GM19455 (cell line): ENCODE results near the gene SURF1.
"Not testable (repeated sequence)": the region's sequence is repeated elsewhere in the genome, so short reads cannot be mapped to it uniquely, and the experiment has no call there.

Experiments
- ATAC-seq: cut with Tn5 transposase; IDR thresholded peaks from one replicate; pipeline ENCODE4 v1.9.1; 2021; ENCODE audit not compliant: unreplicated experiment

The SURF1 gene

DNA sequence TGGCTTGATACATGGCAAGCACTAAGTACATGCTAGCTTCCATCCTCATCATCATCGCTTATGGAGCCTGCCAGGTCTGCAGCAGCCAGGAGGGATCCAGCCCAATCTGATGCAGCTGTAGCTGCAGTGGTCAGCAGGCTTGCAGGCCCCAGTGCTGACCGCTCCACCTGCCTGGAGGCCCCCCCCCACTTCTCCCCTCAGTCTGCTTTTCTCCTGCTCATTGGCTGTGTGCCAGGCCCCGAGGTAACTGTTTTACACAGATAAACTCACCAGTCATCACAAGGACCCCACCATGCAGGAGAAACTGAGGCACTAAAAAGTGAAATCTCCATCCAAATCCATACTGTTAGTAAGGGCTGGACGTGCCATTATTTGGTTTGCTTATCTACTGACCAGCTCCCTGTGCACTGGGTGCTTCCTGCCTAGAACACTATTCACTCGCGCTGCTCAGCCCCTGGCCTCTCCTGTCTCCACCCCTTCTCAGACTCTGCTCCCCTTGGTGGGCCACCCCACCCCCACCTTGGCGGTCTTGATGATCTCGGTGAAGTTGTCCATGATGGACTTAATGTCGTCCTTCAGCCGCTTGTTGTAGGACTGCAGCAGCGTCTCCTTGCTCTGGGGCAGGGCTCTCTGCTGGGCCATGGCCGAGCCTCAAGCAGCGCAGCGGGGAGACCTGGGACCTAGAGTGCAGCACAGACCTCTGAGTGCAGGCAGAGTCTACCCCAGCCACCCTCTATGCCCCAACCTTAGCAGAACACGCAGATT is 10.1 kb downstream of the SURF1 start:
- ATAC-seq: no peak

DNA sequence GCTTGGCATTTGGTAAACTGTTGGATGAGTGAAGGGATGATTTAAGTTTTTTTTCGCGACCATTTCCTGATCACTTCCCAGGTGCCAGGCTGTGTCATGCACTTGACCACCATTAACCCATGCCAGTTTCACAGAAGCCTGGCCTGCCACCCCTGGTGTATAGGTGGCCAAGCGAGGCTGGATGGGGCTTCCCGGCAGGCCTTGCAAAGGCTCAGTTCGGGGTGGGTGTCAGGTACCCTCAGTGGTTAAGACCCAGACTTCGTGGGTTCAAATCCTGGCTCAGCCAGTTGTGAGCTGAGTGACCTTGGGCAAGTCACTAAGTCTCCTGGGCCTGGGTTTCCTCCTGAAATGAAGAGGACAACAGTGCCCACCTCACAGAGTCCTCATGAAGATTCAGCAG is 10.7 kb downstream of the SURF1 start:
- ATAC-seq: no peak

DNA sequence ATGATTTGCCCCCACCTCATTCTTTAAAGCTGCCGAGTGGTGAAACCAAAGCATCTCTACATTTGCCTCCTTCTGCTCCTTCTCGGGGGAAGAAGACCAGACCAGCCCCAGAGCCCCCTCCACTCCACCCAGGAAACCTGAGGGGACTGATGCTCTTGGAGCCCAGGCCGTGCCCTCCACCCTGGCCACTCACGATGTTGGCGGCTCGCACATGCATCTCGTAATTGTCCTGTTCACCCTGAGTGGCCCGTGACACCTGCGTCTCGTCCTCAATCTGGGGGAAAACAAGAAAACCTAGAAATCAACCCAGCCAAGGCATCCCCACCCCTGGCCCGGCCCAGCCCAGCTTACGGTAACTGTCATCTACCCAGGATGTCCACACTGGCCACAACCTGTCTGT is 11.3 kb downstream of the SURF1 start:
- ATAC-seq: no peak

DNA sequence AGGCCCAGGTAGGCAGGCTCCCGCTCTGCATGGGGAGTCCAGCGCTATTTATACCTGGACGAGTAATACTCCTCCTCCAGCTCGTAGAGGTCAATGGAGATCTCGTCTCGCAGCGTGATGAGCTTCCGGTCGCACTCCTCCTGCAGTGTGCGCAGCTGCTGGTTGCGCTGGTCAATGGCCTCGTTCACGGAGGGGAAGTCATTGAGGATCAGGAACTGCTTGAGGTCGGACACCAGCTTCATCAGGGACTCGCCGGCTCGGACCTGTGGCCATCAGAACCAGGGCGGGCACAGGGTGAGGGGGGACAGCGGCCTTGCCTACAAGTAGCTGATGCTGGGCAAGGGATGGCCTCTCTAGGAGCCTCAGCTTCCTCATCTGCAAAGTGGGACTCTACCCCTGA is 12.2 kb downstream of the SURF1 start:
- no peak for ATAC-seq

DNA sequence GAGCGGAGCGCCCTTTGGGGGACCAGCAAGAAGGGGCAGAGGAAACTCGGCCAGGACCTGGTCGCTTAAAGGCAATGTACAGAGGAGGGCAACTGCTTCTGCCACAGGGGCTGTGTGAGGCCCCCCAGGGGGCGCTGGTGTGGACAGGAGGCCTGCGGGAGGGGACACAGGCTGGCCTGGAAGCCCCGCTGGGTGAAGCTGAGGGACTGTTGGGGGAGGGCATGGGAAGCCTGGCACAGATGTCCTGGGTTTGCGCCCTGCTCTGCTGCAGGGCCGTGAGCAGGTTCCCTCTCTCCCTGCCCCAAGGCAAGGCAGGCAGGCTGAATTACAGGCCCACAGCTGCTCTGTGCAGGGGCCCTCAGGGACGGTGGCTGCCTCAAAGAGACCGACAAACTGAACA is 13.7 kb downstream of the SURF1 start:
- no peak for ATAC-seq

DNA sequence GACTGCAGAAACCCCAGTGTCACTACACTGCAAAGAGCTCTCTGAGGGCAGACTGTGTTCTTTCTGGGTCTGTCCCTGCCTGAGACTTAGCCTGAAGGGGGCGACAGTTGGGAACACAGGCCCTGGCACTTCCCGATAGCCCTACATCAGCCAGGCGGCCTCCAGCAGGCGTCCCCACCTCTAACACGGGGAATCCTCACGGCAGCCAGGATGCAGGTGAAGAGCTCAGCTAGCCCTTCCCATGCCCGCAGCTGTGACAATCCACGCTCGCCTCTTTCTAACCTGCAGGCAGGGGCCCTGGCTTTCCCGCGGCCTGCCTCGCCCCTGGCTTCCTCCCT is 14.2 kb downstream of the SURF1 start:
- ATAC-seq: no peak

DNA sequence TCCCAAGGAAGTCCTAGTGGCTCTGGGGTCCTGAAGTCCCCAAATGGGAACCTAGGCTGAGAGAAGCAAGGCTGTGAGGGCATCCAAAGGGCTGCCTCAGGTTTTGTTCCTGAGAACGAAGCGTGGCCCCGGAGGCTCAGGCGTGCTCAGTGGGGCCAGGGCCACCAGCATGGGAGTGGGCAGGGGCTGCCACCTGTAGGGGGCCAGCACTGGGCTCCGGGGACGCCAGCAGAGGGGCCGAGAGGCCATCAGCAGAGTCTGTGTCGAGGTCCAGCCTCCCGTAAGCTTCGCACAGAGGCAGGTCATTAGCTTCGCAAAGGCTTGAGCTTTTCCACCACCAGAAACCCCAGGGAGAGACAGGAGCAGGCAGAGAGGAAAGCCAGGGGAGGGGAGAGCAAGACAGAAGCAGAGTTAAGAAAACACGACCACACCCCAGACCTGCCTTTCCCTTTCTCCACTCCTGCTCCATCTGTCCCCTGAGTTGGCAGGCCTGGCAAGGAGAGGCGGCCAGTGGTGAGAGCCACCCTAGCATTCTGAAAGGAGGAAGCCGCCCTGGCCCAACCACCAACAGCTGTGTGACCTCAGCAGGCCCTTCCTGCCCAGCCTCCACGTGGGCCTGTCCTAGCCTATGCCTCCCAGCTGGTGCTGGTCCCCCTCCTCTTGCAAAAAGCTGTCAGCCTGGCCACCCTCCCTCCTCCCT is 14.8 kb downstream of the SURF1 start:
- ATAC-seq: no peak

DNA sequence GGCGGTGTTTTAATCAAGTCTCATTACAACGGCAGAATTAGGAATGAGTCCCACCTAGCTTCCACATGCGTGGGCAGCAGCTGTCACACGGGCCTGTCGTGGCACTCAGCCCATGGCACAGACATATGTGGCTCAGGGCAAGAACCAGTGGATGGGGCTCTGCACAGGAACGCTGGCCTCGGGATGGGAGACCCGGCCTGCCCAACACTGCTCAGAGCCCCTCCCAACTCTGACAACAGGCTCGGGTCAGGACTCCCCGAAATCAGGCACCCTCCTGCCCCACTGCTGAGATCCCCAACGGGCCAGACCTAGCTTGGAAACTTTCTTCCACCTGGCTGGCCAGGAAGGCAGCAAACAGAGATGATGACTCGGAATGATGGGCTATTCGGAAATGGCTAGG is 15.4 kb downstream of the SURF1 start:
- no peak for ATAC-seq

DNA sequence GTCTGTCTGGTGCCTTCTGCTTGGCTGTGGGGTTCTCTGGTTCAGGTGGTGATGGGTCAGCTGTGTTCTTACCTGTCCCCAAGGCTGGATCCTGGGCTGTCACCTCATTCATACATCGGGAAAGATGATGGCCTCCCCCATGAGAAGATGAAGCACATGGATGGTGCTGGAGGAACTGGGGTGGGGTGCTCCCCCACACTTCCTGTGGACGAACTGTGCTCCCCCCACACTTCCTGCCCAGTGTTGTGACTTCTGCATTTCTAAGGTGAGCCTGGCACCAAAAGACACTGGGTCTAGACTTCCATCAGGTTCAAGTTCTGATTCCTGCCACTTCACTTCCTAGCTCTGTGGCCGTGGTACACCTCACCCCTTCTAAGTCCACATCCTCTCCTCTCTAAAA is 16.0 kb downstream of the SURF1 start:
- no peak for ATAC-seq

DNA sequence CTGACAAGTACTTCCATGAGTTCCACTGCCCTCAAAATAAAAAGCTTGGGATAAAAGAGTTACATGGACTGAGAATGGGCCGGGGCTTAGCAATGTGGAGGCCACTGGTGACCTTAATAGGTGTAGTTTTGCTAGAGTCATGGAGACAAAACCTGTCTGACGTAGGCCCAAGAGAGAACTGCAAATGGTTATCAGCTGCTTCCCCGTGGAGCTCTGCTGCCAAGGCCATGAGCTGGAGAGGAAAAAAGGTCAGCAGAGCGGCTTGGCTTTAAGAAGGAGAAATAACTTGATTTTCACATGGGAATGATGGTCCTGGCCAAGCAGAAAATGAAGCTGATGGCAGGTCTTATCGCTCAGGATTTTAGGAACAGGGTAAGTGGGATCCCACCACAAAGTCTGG is 16.6 kb downstream of the SURF1 start:
- ATAC-seq: no peak

DNA sequence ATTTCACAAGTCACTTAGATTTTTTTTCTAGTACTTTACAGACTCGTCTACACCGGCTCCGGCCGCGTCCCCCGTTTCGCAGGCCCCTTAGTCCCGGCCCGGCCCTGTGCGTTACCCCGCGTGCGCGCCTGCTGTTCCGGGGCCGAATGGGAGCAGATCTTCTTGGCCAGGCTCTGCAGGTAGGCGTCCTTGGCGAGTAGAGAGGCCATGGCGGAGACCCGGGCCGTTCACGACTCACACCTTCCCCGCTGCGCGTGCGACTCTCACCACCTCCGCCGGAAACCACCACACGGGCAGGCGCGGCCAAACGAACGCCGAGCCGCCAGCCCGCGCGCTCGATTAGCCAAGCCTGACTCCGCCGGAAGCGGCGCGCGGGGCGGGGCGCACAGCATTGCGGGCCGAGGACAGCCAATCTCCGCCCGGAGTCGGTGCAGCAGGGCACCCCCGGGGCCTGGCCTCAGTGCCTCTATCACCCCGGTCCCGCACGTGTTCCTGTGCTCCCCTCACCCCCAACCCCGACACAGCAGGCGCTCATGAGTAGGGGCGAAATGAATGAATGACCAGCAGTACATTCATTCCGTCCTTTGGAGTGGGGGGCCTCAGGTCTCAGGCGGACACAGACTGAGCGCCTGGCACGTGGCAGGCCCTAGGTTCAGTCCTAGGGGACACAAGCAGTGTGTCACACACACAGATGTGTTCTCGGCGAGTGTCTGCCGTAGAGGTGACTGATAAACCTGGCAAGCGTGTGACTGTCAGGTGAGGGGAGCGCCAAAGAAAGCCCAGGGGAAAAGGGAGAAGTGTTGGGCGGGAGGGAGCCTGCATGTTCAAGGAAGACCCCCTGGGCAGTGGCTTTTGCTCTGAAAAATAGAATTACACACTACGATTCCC is 20.1 kb downstream of the SURF1 start, which contains the start of gene SURF6:
Gene SURF6, minus strand, starts transcription at position 265 of the 888 bp plus-strand sequence. Its CDS starts 56 bp downstream, at position 209.
- peak; percentile 79 for ATAC-seq

DNA sequence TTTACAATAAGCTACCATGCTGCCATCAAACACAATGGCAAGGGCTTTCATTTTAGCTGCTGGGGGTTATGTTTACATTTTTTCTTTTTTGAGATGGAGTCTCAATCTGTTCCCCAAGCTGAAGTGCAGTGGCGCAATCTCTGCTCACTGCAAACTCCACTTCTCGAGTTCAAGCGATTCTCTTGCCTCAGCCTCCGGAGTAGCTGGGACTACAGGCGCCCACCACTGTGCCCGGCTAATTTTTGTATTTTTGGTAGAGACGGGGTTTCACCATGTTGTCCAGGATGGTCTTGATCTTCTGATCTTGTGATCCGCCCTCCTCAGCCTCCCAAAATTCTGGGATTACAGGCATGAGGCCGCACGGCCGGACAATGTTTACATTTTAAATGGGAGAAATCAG is 21.4 kb downstream of the SURF1 start:
- not testable (repeated sequence) for ATAC-seq

DNA sequence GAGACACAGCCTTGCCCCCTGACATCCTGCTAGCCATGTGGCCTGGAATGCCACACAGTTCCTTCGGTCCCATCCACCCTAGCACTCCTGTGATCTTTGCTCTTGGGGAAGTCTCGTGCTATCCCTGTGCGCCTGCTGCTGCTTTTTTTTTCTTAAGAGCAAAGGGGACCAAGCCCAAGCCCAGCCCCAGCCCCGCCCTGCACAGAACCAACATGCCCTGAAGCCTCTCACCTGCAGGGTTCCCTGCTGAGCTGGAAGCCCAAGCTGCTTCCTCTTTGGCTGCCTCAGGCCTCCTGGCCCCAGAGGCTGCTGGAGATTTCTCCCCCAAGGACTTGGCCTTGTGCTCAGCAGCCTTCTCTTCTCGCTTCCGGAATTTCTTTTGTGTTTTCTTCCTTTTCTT is 22.1 kb downstream of the SURF1 start:
- no peak for ATAC-seq

DNA sequence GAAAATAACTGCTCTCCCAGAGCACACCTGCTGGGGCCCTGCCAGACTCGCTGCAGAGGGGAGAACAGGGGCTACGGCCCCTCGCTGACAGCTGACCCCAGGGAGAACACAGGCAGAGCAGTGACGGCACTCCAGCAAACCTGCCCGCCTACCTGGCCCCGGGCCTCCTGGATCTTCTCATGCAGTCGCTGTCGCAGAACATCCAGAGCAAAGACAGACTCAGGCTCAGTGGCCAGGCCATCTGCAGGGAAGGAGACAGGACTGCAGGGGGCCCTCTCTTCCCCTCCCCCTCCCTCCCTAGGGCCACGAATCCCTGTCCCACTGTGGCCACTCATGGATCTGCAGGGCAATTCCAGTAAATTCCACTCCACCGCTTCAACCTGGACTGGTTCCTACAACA is 22.7 kb downstream of the SURF1 start:
- ATAC-seq: no peak

DNA sequence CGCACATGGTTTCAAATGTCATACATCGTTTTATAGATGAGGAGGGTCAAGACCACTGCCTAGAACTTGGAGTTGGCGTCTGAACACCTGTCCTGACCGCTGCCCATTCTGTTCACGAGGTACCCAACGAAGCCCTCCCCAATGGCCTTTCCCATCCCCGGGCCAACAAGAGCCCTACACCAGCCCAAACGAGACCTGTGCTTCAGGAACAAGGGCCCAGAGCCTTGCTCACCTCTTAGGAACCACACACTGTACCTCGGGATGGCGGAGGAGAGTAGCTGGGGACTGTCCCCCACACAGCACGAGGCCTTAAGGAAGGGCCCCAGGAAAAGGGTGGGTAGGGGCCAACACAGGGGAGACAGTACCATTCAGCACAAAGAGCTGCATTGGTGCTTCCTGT is 23.3 kb downstream of the SURF1 start:
- ATAC-seq: no peak

DNA sequence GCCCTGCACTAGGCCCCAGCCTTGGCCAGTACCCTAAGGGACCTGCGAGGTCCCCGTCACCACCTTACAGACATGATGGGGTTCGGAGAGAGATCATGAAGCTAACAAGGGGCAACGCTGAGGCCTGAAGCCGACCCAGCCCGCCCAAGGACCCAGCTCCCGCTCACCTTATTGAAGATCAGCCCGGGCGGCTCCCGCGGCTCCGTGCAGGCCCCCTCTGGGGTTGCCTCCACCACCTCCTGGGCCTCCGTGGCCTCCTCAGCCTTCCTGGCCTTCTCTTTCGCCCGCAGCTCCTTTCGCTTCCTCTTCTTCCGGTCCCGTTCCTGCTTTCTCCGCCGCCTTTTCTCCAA is 23.9 kb downstream of the SURF1 start:
- ATAC-seq: no peak

DNA sequence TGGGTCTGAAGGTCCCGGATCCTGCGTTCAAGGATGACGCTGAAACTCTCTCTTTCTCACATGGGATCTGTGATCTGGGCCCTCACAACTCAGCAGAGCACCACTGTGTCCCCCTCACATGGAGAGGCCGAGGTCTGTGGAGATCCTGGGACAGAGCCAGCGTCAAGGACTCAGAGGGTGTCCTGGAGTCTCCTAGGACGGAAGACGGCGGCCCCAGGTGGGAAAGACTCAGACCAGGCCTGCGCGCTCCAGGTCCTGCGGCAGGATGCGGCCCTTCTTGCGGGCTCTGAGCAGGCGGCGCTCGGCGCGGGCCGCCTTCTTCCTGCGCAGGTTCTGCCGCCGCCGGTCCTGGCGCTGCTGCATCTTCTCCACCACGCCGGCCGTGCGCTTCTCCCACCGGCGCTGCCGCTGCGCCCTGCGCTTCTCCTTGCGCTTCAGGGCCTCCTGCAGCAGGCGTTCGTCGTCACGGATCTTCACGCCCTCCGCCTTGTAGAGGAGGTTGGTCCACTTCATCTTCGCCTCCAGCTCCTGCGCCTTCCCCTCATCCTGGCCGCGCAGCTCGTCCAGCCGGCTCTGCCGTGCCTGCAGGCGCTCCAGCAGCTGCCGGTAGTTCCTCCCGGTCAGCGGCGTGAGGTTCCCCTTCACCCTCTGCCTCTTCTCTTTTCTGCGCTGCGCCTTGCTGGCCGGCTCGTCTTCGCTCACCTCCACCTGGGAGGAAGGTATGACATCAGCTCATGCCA is 24.5 kb downstream of the SURF1 start:
- ATAC-seq: no peak

DNA sequence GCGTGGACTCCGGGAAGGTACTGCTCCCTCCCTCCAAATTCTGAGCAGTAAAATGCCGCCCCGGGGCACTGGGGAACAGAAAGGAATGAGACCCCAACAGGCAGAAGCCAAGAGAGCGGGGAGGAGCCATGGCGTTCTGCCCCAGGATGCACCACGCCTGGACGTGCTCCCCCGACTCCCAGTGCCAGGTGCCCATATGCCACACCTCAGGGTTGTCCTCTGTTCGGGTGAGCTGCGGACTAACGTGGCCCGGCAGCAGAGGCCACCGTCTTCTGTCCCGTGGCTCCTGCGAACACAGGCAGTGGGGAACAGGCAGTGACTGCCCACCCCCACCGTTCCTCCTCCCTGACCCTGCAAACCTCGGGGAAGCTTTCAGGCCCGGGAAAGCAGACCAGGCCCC is 25.1 kb downstream of the SURF1 start:
- ATAC-seq: no peak

DNA sequence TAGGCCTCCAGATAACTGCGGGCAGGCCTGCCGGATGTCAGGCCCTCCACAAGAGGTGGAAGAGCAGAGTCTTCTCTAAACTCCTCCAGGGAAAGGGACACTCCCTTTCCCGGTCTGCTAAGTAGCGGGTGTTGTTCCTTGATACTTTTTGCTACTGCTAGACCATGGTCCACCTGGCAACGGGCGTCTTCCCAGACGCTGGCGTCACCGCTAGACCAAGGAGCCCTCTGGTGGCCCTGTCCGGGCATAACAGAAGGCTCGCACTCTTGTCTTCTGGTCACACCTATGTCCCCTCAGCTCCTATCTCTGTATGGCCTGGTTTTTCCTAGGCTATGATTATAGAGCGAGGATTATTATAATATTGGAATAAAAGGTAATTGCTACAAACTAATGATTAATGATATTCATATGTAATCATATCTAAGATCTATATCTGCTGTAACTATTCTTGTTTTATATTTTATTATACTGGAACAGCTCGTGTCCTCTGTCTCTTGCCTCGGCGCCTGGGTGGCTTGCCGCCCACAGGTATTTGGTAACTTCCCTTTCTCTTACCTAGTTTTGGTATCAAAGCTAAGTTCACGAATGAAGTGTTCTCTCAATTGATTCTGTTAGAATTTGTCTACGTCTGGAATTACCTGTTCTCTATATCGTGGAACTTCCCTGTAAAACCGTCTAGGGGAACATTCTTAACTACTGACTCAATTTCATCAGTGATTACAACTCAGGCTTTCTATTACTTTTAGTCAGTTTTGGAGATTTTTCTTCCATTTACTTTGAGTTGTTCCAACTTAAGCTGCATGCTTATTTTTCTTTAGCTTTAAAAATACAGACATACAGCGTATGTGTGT is 26.8 kb downstream of the SURF1 start:
- ATAC-seq: not testable (repeated sequence)

DNA sequence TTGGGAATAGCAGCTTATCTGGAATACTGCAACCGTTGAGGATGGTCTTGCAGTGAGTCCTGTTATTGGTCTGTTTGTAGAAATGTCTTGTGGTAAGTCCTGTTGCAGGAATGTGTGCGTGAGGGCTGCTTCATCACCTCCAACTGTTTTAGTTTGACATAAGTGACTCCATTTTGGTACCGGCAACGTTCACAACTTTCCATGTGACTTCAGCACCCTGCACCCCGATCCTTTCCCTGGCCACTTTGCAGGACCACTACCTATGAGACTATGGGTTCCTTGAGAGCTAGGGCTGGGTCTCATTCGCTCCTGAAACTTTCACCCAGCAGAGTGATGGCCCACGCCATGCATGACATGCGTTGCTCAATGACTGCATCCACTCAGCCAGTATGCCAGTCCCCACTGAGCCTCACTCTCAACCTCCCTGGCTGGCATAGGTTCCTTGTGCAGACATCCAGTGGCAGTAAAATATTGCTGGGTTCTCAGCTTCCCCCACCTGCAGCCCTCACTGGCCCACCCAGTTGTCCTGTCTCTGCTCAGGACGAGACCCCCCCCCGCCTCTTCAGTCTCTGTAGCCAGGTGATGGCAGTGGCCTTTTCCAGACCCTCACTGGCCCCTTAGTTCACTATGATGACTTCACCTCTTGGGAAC is 28.3 kb downstream of the SURF1 start:
- no peak for ATAC-seq
